SHP77 (cell line): Measurements from ENCODE around the gene KLHL3.
A peak's percentile ranks its signal among the peaks of the same experiment; 100 is the strongest.

Source experiments
- DNase-seq, 2 experiments: peaks; one replicate each; lab custom pipeline; 2025; lab: John Stamatoyannopoulos, UW

KLHL3 gene

DNA sequence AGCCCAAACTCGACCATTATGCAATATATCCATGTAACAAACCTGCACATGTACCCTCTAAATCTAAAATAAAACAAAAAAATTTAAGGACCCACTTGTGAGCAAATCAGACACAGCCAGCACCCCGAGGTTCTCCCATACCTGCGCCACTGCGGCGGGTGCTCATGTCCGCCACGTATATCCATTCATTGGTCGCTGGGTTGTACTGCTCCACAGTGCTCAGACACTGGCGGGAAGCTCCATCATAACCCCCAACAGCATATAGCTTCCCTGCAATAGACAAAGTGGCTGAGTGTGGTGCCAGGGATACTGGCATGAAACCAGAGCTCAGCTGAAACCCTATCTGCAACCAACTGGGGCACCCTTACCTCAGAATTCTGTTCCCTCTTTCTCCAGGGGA is 102.0 kb downstream of the KLHL3 start:
- DNase-seq, result no peak

- DNase-seq, result no peak
These were observed 103.2 kb downstream of the KLHL3 start for GRCh38 chr5:137632716-137633115.

- no peak for DNase-seq
These were observed 104.4 kb downstream of the KLHL3 start for GRCh38 chr5:137631453-137631852.

- DNase-seq, result no peak
These were observed 104.9 kb downstream of the KLHL3 start for GRCh38 chr5:137630972-137631370.

DNA sequence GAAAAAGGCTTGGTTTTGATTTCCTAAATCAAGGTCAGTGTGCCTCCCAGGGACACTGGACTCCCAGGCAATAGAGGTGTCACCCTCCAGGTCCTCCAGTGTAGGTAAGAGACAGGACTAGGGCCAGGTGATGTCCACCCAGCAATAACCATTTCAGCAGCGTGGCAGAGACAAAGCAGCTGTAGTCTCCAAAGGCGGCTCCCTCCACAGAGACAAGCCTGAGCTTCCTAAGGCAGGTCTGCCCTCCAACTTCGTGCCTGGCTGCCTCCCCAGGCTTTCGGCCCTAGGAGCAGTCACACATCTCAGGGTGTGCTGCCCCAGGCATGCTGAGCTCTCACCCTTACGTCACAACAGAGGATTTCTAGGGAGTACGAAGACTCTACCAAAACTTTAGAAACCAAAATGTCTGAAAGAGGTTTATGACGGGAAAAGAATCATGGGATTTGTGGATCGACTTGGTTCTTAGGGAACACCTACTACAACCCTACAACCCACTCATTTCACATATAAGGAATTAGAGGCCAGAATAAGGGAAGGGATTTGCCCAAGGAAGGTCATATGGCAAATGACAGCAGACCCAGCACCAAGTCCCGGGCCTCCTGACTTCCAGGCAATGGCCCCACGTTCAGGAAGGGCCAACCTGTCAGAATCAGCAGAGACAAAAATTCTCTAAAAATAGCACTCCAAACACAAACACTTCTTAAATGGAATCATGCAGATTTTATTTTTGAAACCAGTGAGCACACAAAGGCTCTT is 105.5 kb downstream of the KLHL3 start:
- no peak for DNase-seq

DNA sequence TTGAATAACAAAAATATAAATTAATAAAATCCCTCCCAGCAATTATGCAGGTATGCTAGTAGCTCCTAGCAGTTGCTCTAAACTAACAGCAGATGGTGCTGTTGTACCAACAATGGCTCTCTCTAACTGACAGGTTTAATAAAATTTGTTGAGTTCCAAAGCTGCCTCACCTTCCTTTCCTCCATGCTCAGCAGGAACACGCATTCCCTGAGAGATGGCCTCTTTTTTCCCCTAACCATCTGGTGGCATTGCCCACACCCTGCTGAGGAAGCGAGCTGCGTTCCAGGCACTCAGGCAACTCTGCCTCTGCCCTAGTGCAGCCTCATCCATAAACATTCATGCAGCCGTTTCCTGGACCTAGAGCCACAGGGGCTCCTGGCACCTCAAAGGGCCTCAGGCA is 106.2 kb downstream of the KLHL3 start:
- peak; percentile 10 to 18 for DNase-seq

GRCh38 chr5:137627706-137628105 is 108.2 kb downstream of the KLHL3 start:
- no peak for DNase-seq

DNA sequence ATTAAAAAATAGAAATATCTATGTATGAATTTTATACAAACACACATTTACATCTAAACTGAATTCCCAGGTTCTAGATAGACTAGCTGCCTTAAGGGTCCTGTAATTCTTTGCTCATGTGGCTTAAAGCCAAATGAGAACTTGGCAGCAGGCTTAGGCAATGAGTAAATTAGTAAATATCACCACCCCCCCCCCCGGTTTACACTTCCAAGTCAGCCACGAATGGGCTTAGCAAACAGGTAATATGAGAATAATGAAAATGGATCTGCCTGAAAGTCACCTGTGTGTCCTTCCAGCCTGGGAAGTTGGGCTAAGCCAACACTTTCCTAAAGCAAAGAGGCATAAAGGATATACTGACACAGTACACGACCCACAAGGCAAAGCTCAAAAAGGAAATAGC is 108.6 kb downstream of the KLHL3 start:
- DNase-seq, result no peak

DNA sequence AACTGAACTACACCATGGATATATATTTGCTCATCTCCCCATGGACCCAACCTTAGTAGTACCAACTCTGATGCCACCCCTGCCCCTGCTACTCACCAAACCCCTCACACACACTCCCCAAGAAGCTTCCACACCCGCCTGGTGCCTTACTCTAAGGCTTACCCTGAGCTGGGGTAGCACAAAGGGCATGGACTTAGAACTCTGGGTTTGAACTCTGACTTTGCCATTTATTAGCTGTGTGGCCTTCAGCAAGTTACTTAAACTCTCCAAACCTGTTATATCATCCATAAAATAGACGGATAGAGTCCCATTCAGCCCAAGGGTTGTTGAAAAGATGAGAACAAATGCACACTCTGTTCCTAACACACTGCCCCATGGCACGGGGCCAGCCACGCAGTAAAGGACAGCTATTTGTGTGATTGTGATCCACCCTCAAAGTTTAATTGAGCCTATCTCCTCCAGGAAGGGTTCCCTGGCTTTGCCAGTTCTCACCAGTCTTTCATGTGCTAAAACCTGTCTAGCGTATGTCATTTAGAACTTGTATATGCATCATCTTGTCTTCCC is 111.0 kb downstream of the KLHL3 start:
- DNase-seq, result no peak

GRCh38 chr5:137622850-137623249 is 113.0 kb downstream of the KLHL3 start:
- DNase-seq, result no peak

DNA sequence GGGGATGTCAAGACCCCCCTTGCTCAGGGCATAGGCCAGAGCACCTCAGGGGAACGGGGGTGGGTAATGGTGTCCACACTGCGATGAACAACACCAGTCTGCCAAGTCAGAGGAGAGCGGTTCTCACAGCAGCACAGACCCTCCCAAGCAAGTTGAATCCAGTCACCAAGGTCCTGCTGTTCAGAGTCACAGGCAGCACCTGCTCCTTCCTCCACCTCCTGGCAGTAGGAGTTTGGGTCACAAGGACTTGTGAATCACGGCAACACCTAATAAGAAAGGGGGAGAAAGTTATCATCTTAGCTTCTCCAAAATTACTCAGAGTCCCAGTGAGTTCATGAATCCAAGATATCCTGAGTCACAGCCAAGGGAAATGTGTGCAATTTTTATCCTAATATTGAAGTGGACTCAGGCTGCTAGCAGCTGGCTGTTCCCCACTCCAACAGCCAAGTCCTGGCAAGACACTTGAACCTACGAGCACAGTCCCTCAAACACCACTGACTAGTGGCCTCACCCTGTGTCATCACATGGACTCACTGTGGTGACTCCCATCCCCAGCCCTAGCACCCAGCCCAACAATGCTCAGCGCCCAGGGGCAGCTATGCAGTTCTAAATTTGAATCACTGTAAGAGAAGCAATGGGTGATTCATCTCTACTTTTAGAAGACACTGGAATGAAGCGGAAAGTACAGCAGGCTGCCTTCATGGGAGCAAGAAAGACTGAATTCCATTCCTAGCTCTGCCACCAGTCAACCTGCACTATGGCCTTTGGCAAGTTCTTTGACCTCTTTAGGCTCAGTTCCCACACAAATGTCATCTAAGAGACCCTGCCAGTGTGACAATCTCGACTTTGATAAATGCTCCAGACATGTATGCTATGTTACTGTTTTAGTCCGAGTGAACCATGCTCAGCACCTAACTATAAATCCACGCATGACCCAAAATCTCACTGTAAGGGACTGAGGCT is 113.7 kb downstream of the KLHL3 start:
- DNase-seq, result no peak

DNA sequence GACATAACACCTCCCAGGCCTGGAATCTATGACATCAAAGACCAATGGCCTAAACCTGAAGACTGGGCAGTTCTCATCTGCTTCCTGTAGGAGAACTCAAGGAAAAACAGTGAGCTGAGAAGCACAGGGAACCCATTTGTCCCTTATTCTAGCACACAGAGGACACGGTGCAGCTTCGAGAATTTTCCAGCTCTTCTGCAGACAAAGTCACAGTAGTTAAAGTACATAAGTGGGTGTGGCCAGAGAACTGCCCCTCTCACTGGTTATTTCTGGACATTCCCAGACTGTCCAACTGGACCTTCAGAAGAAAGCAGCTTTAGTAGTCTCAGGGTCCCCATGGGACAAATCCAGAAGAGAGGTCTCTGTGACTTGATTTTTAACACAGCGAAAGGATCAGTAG is 114.6 kb downstream of the KLHL3 start:
- DNase-seq, result no peak

- DNase-seq, result peak; percentile 78 to 85
These were observed 116.6 kb downstream of the KLHL3 start for GRCh38 chr5:137619191-137619870.

DNA sequence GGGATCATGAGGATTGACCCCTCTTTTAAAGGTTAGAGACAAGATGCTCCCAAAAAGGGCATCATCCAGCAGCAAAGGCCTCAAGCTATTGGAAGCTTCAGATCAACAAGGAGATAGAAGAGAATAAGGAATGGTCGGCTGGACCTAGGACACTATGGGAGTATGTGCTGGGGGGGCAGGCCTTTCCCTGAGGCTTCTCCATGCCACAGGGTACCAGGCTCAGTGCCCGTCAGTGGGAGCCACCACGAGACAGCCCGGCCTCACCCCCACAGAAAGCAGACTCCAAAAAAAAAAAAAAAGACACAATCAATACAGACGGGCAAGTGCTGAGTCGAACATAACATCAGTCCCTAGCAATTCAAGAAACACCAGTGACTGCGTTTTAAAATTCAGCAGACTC is 117.4 kb downstream of the KLHL3 start:
- DNase-seq, result no peak

GRCh38 chr5:137617528-137618205 is 118.2 kb downstream of the KLHL3 start:
- no peak for DNase-seq

- DNase-seq, result no peak
These were observed 119.8 kb downstream of the KLHL3 start for GRCh38 chr5:137616046-137616445.

- no peak for DNase-seq
These were observed 120.6 kb downstream of the KLHL3 start for GRCh38 chr5:137615171-137615775.

- no peak for DNase-seq
These were observed 122.2 kb downstream of the KLHL3 start for GRCh38 chr5:137613554-137614265.

- DNase-seq, result no peak
These were observed 123.3 kb downstream of the KLHL3 start for GRCh38 chr5:137612576-137612975.

DNA sequence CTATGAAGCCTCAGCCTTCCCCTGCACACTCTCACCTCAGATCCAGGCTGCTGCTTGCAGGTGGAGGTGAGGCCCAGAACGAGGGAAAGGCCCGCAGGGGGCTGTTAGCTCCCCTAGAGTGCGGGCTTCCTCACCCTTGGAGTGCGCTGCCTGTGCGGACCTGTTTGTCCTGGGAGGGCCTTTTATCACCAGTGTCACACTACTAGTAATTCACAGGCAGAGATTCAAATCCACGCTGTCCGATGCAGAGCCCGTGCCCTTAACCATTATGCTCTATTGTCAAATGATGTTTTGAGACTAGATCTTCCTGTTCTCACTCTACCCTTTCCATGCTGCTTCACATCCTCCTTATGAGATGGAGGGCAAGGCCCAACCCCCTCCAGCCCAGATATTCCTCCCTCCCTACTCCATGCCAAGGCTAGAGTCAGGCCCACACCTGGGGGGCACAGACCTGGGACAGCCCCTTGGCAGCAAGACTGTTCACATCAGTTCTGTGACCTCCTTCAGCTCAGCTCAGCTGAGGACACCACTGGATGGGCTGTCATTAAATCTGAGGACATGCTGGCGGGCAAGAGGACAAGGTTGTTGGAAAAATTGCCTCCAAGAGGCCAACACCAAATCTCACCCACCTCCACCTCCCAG is 124.0 kb downstream of the KLHL3 start:
- no peak for DNase-seq
